GM12878 (cell line): Measurements from ENCODE around the gene PTPRH.

Experiments
- BHLHE40 ChIP-seq, 2 experiments: fragments of 450-650 bp in 1 of 2; IDR thresholded peaks; 2 replicates each; pipeline ENCODE4 v1.6.1; 2011 to 2017; ENCODE audit warnings: low read depth in 2 of 2, borderline replicate concordance in 1 of 2, improper control_type of control experiment in 1 of 2, low read length in 1 of 2, mild to moderate bottlenecking in 1 of 2
- CHD2 ChIP-seq: IDR thresholded peaks from 2 replicates; pipeline ENCODE4 v1.6.1; 2011; ENCODE audit warnings: low read depth, low read length, improper control_type of control experiment, borderline replicate concordance
- FOXK2 ChIP-seq: fragments of 450-650 bp; IDR thresholded peaks from 2 replicates; pipeline ENCODE4 v1.6.1; 2017; ENCODE audit warnings: mild to moderate bottlenecking, moderate library complexity
- TF ChIP-seq, protein P1 (sequence below): IDR thresholded peaks from 2 replicates; pipeline ENCODE4 v1.6.1; 2012; ENCODE audit warnings: mild to moderate bottlenecking, low read depth, low read length
- TF ChIP-seq, protein P2 (sequence below): IDR thresholded peaks from 2 replicates; pipeline ENCODE4 v1.6.1; 2012; ENCODE audit warnings: low read depth, low read length, improper control_type of control experiment

DNA sequence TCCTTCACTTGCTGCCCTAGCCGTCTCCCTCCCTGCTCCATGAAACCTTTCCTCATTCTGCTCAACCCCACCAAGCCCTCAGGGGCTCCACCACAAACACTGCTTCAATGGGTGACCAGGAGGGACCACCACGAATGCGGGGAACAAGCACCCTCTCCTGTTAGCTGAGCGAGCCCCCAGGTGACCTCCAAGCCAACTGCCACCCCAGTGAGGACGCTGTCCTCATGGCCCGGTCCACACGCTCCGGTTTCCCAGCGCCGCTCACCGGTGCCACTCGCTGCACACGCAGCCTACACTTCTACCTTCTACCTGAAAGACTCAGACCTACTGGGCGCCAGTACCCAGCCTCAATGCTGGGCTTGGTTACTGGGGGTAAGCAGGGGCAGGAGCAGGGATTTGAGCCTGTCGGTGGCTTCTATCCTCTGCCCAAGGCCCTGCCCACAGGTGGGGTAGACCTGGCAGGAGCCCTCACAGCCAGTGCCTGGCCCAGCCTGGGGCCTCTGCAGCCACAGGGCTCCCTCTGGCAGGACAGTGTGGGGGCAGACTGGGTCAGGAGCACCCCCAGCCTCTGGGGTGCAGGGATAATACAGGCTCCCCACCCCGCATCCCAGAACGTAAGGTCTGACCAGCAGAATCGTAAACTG lies 20.0 kb upstream of the PTPRH start:
- TF ChIP-seq, protein P1, sequence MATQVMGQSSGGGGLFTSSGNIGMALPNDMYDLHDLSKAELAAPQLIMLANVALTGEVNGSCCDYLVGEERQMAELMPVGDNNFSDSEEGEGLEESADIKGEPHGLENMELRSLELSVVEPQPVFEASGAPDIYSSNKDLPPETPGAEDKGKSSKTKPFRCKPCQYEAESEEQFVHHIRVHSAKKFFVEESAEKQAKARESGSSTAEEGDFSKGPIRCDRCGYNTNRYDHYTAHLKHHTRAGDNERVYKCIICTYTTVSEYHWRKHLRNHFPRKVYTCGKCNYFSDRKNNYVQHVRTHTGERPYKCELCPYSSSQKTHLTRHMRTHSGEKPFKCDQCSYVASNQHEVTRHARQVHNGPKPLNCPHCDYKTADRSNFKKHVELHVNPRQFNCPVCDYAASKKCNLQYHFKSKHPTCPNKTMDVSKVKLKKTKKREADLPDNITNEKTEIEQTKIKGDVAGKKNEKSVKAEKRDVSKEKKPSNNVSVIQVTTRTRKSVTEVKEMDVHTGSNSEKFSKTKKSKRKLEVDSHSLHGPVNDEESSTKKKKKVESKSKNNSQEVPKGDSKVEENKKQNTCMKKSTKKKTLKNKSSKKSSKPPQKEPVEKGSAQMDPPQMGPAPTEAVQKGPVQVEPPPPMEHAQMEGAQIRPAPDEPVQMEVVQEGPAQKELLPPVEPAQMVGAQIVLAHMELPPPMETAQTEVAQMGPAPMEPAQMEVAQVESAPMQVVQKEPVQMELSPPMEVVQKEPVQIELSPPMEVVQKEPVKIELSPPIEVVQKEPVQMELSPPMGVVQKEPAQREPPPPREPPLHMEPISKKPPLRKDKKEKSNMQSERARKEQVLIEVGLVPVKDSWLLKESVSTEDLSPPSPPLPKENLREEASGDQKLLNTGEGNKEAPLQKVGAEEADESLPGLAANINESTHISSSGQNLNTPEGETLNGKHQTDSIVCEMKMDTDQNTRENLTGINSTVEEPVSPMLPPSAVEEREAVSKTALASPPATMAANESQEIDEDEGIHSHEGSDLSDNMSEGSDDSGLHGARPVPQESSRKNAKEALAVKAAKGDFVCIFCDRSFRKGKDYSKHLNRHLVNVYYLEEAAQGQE, result no peak
- TF ChIP-seq FOXK2 (no peak), CHD2 (no peak), BHLHE40 (IDR thresholded peaks at IDR 0.05; ENCODE audit: borderline replicate concordance in 1 of 2, low read depth in 2 of 2, low read length in 1 of 2) (no peak)
- TF ChIP-seq, protein P2, sequence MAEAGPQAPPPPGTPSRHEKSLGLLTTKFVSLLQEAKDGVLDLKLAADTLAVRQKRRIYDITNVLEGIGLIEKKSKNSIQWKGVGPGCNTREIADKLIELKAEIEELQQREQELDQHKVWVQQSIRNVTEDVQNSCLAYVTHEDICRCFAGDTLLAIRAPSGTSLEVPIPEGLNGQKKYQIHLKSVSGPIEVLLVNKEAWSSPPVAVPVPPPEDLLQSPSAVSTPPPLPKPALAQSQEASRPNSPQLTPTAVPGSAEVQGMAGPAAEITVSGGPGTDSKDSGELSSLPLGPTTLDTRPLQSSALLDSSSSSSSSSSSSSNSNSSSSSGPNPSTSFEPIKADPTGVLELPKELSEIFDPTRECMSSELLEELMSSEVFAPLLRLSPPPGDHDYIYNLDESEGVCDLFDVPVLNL, result no peak
